Measurements from ENCODE around the gene ALKBH3.

GRCh38 chr11:43924112-43924855 is 43.7 kb downstream of the ALKBH3 start:
- TF ChIP-seq CREB5 (CRISPR knock-in tag; IDR thresholded peaks at IDR 0.05; ENCODE audit: low read depth) = no peak
- TF ChIP-seq, protein P1, sequence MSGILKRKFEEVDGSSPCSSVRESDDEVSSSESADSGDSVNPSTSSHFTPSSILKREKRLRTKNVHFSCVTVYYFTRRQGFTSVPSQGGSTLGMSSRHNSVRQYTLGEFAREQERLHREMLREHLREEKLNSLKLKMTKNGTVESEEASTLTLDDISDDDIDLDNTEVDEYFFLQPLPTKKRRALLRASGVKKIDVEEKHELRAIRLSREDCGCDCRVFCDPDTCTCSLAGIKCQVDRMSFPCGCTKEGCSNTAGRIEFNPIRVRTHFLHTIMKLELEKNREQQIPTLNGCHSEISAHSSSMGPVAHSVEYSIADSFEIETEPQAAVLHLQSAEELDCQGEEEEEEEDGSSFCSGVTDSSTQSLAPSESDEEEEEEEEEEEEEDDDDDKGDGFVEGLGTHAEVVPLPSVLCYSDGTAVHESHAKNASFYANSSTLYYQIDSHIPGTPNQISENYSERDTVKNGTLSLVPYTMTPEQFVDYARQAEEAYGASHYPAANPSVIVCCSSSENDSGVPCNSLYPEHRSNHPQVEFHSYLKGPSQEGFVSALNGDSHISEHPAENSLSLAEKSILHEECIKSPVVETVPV (CRISPR knock-in tag; IDR thresholded peaks at IDR 0.05) = no peak
- no peak for TF ChIP-seq ZNF565 (CRISPR knock-in tag; conservative IDR thresholded peaks at IDR 0.05; ENCODE audit: low read depth)
- no peak for TF ChIP-seq ZFP30 (CRISPR knock-in tag; IDR thresholded peaks at IDR 0.05)
- no peak for TF ChIP-seq GLIS3 (CRISPR knock-in tag; IDR thresholded peaks at IDR 0.05)
- no peak for TF ChIP-seq TCF4 (CRISPR knock-in tag; IDR thresholded peaks at IDR 0.05; ENCODE audit: borderline replicate concordance)
- TF ChIP-seq ISL1 (CRISPR knock-in tag; IDR thresholded peaks at IDR 0.05) = no peak
- TF ChIP-seq, protein P2, sequence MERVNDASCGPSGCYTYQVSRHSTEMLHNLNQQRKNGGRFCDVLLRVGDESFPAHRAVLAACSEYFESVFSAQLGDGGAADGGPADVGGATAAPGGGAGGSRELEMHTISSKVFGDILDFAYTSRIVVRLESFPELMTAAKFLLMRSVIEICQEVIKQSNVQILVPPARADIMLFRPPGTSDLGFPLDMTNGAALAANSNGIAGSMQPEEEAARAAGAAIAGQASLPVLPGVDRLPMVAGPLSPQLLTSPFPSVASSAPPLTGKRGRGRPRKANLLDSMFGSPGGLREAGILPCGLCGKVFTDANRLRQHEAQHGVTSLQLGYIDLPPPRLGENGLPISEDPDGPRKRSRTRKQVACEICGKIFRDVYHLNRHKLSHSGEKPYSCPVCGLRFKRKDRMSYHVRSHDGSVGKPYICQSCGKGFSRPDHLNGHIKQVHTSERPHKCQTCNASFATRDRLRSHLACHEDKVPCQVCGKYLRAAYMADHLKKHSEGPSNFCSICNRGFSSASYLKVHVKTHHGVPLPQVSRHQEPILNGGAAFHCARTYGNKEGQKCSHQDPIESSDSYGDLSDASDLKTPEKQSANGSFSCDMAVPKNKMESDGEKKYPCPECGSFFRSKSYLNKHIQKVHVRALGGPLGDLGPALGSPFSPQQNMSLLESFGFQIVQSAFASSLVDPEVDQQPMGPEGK (CRISPR knock-in tag; IDR thresholded peaks at IDR 0.05; ENCODE audit: borderline replicate concordance) = no peak

All from SK-N-SH treated with all-trans-retinoic acid at 6 μM for 48 hours (cell line).